SK-N-SH (cell line): ENCODE data around the gene RAMACL. TPM values are rescaled to one million over a fixed set of nuclear protein-coding genes. Genes with fewer than 3 reads are reported as not detected.

Experiments used
- CTCF ChIA-PET: fragments of 300-600, 350-600 bp; formaldehyde crosslinking; extraction: SDS; loops from one replicate; lab custom pipeline; 2021; lab: Yijun Ruan, JAX
- POLR2A ChIA-PET: fragments of 350-600 bp; sonication (Branson Sonifier 250); formaldehyde crosslinking; extraction: SDS; loops from one replicate; lab custom pipeline; 2020; ENCODE audit warnings: antibody characterized with exemption, inconsistent platforms; lab: Yijun Ruan, JAX
- DNase-seq: peaks from one replicate; pipeline ENCODE4 v3.0.0; 2012
- H2AFZ ChIP-seq: fragments of 200-600 bp; sonication (generic); 2 replicates; pipeline ENCODE4 v1.8.1; 2016; ENCODE audit warnings: antibody characterized with exemption, mild to moderate bottlenecking, low read depth
- H3F3A ChIP-seq: fragments of 200-600 bp; sonication (generic); replicated peaks from 2 replicates; pipeline ENCODE3; 2016; ENCODE audit warnings: antibody characterized with exemption, mild to moderate bottlenecking; ENCODE audit not compliant: insufficient read depth
- H3K27ac ChIP-seq, 2 experiments: fragments of 200-500 bp in 1 of 2; fragments of 200-600 bp in 1 of 2; sonication (Bioruptor generic) in 1 of 2; sonication (generic), shearing (Covaris generic) in 1 of 2; 2 replicates each; pipeline versions ENCODE4 v1.5.1 to v1.6.1; 2014 to 2016; ENCODE audit warnings: low read depth in 2 of 2, inconsistent platforms in 1 of 2, low read length in 1 of 2, mild to moderate bottlenecking in 1 of 2, mixed read lengths in 1 of 2
- H3K27me3 ChIP-seq: fragments of 200-600 bp; sonication (generic), shearing (Covaris generic); 2 replicates; pipeline ENCODE4 v1.6.1; 2016; ENCODE audit warnings: mixed run types; ENCODE audit not compliant: insufficient read depth
- H3K36me3 ChIP-seq, 2 experiments: fragments of 200-500 bp in 1 of 2; fragments of 200-600 bp in 1 of 2; sonication (Bioruptor generic) in 1 of 2; sonication (generic) in 1 of 2; replicated peaks in 1 of 2; 2 replicates each; pipeline versions ENCODE3 to v1.5.1; 2014 to 2016; ENCODE audit warnings: low read length in 1 of 2, mild to moderate bottlenecking in 1 of 2; ENCODE audit not compliant: insufficient read depth in 2 of 2, control insufficient read depth in 1 of 2
- H3K4me1 ChIP-seq, 2 experiments: fragments of 200-500 bp in 1 of 2; fragments of 200-600 bp in 1 of 2; sonication (Bioruptor generic) in 1 of 2; sonication (generic), shearing (Covaris generic) in 1 of 2; 2 replicates each; pipeline versions ENCODE4 v1.5.1 to v1.6.1; 2014 to 2016; ENCODE audit warnings: low read depth in 1 of 2, low read length in 1 of 2, mixed run types in 1 of 2; ENCODE audit not compliant: insufficient read depth in 2 of 2, control insufficient read depth in 1 of 2
- H3K4me2 ChIP-seq: fragments of 200-600 bp; sonication (generic), shearing (Covaris generic); 2 replicates; pipeline ENCODE4 v1.6.1; 2017; ENCODE audit warnings: mixed run types
- H3K4me3 ChIP-seq, 2 experiments: fragments of 200-500 bp in 1 of 2; fragments of 200-600 bp in 1 of 2; sonication (Bioruptor generic) in 1 of 2; sonication (generic), shearing (Covaris generic) in 1 of 2; 2 replicates each; pipeline versions ENCODE4 v1.5.1 to v1.8.1; 2014 to 2016; ENCODE audit warnings: low read depth in 2 of 2, inconsistent platforms in 1 of 2, low read length in 1 of 2, mild to moderate bottlenecking in 1 of 2, mixed read lengths in 1 of 2, moderate library complexity in 1 of 2
- H3K79me2 ChIP-seq: fragments of 200-600 bp; sonication (generic); 2 replicates; pipeline ENCODE4 v1.8.1; 2017; ENCODE audit warnings: mild to moderate bottlenecking; ENCODE audit not compliant: insufficient read depth
- H3K9ac ChIP-seq: fragments of 200-600 bp; sonication (generic); 2 replicates; pipeline ENCODE4 v1.6.1; 2017; ENCODE audit warnings: mixed run types
- H3K9me2 ChIP-seq: fragments of 200-600 bp; sonication (generic); 2 replicates; pipeline ENCODE4 v1.6.1; 2017; ENCODE audit warnings: mixed run types
- H3K9me3 ChIP-seq: fragments of 200-600 bp; sonication (generic); 2 replicates; pipeline ENCODE4 v1.6.1; 2017; ENCODE audit warnings: mixed run types, mild to moderate bottlenecking, moderate library complexity
- H4K20me1 ChIP-seq: fragments of 200-600 bp; sonication (generic); 2 replicates; pipeline ENCODE4 v1.6.1; 2017; ENCODE audit warnings: mild to moderate bottlenecking, mixed run types; ENCODE audit not compliant: insufficient read depth
- FOXJ3 ChIP-seq: sonication (generic); formaldehyde crosslinking; IDR thresholded peaks from 2 replicates; pipeline ENCODE4 v1.5.1; 2020; ENCODE audit warnings: mild to moderate bottlenecking, missing genetic modification reagents
- FOXM1 ChIP-seq: IDR thresholded peaks from 2 replicates; pipeline ENCODE4 v1.4.0; 2012; ENCODE audit warnings: low read depth, mild to moderate bottlenecking
- GABPA ChIP-seq: IDR thresholded peaks from 2 replicates; pipeline ENCODE4 v1.4.0; 2012; ENCODE audit warnings: low read depth, mild to moderate bottlenecking
- NFIC ChIP-seq: IDR thresholded peaks from 2 replicates; pipeline ENCODE4 v1.4.0; 2012; ENCODE audit warnings: borderline replicate concordance
- SIN3A ChIP-seq: IDR thresholded peaks from 2 replicates; pipeline ENCODE4 v1.6.1; 2012; ENCODE audit warnings: low read depth, mild to moderate bottlenecking, low read length, moderate library complexity, borderline replicate concordance
- SMC3 ChIP-seq: IDR thresholded peaks from 2 replicates; pipeline ENCODE4 v1.6.1; 2012; ENCODE audit warnings: low read depth, low read length, improper control_type of control experiment
- TAF1 ChIP-seq: IDR thresholded peaks from 2 replicates; pipeline ENCODE4 v1.6.1; 2012; ENCODE audit warnings: low read depth, mild to moderate bottlenecking, low read length, moderate library complexity, borderline replicate concordance
- TCF12 ChIP-seq: IDR thresholded peaks from 2 replicates; pipeline ENCODE4 v1.4.0; 2012
- TEAD4 ChIP-seq: IDR thresholded peaks from 2 replicates; pipeline ENCODE4 v1.4.0; 2012; ENCODE audit warnings: mild to moderate bottlenecking, borderline replicate concordance; ENCODE audit not compliant: insufficient read depth
- YY1 ChIP-seq: IDR thresholded peaks from 2 replicates; pipeline ENCODE4 v1.4.0; 2012; ENCODE audit warnings: low read depth, mild to moderate bottlenecking
- WGBS: methylation state at CpG from one replicate; pipeline ENCODE4 v1.1.6; 2017; ENCODE audit warnings: low lambda C conversion rate; 5-methylcytosine and 5-hydroxymethylcytosine counted together
- polyA plus RNA-seq, 3 experiments: library from polyadenylated mRNA; depleted of rRNA; stranded (reverse); fragments of >200 nt; gene quantifications; 2 replicates each; pipeline ENCODE4 v1.2.3, GENCODE V29; 2012
- TF ChIP-seq, protein P1 (sequence below): IDR thresholded peaks from 2 replicates; pipeline ENCODE4; 2012
- TF ChIP-seq, protein P2 (sequence below): IDR thresholded peaks from 2 replicates; pipeline ENCODE4 v1.4.0; 2012; ENCODE audit warnings: low read depth
- TF ChIP-seq, protein P3 (sequence below): IDR thresholded peaks from 2 replicates; pipeline ENCODE4 v1.6.1; 2012; ENCODE audit warnings: mild to moderate bottlenecking, low read depth, low read length, moderate library complexity

The RAMACL gene
- polyA plus RNA-seq, 1 of the 3 experiments (the other 2 are of a cell fraction) = 0.10 TPM

DNA sequence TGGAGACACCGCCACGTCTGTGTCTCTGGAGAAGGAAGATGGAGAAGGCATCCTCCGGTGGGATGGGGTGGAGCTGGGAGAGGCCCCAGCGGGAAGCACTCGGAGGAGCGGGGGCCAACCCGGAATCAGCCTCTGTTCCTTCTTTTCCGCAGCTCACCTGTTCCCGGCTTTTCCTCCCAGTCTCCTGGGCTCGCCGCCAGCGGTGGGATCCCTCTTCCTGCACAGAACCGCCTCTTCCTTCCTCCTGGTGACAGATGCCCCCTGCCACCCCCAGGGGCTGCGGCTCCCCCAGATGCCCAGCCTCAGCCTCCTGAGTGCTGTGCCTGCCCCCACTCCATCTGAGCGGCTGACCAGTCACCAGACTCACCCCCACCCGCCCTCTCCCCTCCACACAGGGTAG lies 23.3 kb downstream of the RAMACL start:
- Histone ChIP-seq H4K20me1 (no peaks in the 10 kb centered on the region), H3K9ac (no peak overlapping the region), H3K4me2 (no peak overlapping the region), H3K27me3 (no peaks in the 10 kb centered on the region), H3F3A (peaks cover 3% of the 10 kb centered on the region), H3K27ac (no peak overlapping the region), H3K79me2 (peaks cover 51% of the 10 kb centered on the region), H3K9me2 (no peaks in the 10 kb centered on the region), H3K4me3 (no peak overlapping the region), H2AFZ (no peak overlapping the region), H3K9me3 (peaks cover 6% of the 10 kb centered on the region; the same call in 1 of the 2 replicates), H3K4me1 (peaks cover 3 to 9% of the 10 kb centered on the region in 2 experiments; a peak in 3 of 4 replicates), H3K36me3 (peaks cover 14 to 30% of the 10 kb centered on the region in 2 experiments)
- DNase-seq = no peak
- TF ChIP-seq SMC3 = no peak
- no peak for TF ChIP-seq FOXM1
- no peak for TF ChIP-seq TCF12
- TF ChIP-seq YY1 = no peak
- TF ChIP-seq TAF1 = no peak
- TF ChIP-seq SIN3A = no peak
- no peak for TF ChIP-seq NFIC
- TF ChIP-seq GABPA = no peak
- TF ChIP-seq FOXJ3 (CRISPR knock-in tag) = no peak
- POLR2A ChIA-PET = interaction anchor here (1.2 kb wide), 1 partner anchor 21 kb away, joined by 3 read pairs; no protein-coding TSS in a partner anchor
- CTCF ChIA-PET = no interaction called here
- WGBS = 97% methylated on average over 15 of the region's 16 CpGs

DNA sequence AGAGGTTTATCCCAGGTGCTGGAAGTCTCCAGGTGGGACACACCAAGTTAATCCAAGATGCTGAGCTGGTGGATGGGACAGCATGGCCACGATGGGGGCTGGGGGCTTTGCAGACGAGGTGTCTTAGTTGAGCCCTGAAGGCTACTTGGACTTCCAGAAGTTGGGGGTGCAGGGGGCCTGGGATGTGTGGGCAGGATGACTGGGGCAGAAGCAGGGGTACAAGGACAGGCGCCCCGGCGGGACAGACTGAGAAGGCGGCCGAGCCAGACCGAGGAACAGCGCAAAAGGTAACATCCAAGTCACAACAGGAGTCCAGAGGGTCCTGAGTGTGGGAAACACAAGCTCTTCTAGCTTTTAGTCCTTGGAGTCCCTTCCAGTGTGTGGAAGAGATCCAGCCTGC lies 23.8 kb downstream of the RAMACL start:
- H3K4me2 ChIP-seq = no peak overlapping the region
- DNase-seq = no peak
- H3K4me1 ChIP-seq = peaks cover 3 to 9% of the 10 kb centered on the region in 2 experiments; a peak in 3 of 4 replicates
- no peak for TF ChIP-seq SIN3A
- no peak for TF ChIP-seq TEAD4
- TF ChIP-seq SMC3 = no peak
- no peak for TF ChIP-seq YY1
- TF ChIP-seq, protein P1, sequence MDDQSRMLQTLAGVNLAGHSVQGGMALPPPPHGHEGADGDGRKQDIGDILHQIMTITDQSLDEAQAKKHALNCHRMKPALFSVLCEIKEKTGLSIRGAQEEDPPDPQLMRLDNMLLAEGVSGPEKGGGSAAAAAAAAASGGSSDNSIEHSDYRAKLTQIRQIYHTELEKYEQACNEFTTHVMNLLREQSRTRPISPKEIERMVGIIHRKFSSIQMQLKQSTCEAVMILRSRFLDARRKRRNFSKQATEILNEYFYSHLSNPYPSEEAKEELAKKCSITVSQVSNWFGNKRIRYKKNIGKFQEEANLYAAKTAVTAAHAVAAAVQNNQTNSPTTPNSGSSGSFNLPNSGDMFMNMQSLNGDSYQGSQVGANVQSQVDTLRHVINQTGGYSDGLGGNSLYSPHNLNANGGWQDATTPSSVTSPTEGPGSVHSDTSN = no peak
- TF ChIP-seq, protein P2, sequence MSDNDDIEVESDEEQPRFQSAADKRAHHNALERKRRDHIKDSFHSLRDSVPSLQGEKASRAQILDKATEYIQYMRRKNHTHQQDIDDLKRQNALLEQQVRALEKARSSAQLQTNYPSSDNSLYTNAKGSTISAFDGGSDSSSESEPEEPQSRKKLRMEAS = no peak
- TF ChIP-seq, protein P3, sequence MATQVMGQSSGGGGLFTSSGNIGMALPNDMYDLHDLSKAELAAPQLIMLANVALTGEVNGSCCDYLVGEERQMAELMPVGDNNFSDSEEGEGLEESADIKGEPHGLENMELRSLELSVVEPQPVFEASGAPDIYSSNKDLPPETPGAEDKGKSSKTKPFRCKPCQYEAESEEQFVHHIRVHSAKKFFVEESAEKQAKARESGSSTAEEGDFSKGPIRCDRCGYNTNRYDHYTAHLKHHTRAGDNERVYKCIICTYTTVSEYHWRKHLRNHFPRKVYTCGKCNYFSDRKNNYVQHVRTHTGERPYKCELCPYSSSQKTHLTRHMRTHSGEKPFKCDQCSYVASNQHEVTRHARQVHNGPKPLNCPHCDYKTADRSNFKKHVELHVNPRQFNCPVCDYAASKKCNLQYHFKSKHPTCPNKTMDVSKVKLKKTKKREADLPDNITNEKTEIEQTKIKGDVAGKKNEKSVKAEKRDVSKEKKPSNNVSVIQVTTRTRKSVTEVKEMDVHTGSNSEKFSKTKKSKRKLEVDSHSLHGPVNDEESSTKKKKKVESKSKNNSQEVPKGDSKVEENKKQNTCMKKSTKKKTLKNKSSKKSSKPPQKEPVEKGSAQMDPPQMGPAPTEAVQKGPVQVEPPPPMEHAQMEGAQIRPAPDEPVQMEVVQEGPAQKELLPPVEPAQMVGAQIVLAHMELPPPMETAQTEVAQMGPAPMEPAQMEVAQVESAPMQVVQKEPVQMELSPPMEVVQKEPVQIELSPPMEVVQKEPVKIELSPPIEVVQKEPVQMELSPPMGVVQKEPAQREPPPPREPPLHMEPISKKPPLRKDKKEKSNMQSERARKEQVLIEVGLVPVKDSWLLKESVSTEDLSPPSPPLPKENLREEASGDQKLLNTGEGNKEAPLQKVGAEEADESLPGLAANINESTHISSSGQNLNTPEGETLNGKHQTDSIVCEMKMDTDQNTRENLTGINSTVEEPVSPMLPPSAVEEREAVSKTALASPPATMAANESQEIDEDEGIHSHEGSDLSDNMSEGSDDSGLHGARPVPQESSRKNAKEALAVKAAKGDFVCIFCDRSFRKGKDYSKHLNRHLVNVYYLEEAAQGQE = no peak
- H3K79me2 ChIP-seq = peaks cover 48% of the 10 kb centered on the region
- H2AFZ ChIP-seq = no peak overlapping the region
- H3F3A ChIP-seq = peaks cover 3% of the 10 kb centered on the region
- no peaks in the 10 kb centered on the region for H4K20me1 ChIP-seq
- H3K27me3 ChIP-seq = no peaks in the 10 kb centered on the region
- H3K4me3 ChIP-seq = no peak overlapping the region
- no peak overlapping the region for H3K9ac ChIP-seq
- H3K9me3 ChIP-seq = peaks cover 6% of the 10 kb centered on the region; the same call in 1 of the 2 replicates
- H3K27ac ChIP-seq = no peak overlapping the region
- ChIA-PET CTCF (no interaction called here), POLR2A (no interaction called here)
- WGBS = 93% methylated on average over 9 of the region's 9 CpGs
- no peaks in the 10 kb centered on the region for H3K9me2 ChIP-seq
- H3K36me3 ChIP-seq = peaks cover 14 to 30% of the 10 kb centered on the region in 2 experiments
